Tibial artery (tissue), 4 donors: ENCODE measurements around the gene CASP14.
"Not testable (repeated sequence)": the region's sequence is repeated elsewhere in the genome, so short reads cannot be mapped to it uniquely, and the experiment has no call there.

Experiments
- DNase-seq, 2 donors: peaks; one replicate each; pipeline ENCODE4 v3.0.0-alpha.2; 2019
- H3K27ac ChIP-seq, 2 donors: fragments of 200-600 bp; sonication (generic) in 1 of 2; 1 replicate in 1 of 2; 2 replicates in 1 of 2; pipeline ENCODE4 v1.5.1; 2018 to 2019; ENCODE audit warnings: mild to moderate bottlenecking in 1 of 2
- H3K27me3 ChIP-seq, 2 donors: fragments of 200-600 bp; sonication (generic) in 1 of 2; one replicate each; pipeline versions ENCODE4 v1.5.1 to v1.6.0; 2016 to 2019
- H3K36me3 ChIP-seq, 3 donors: fragments of 200-600 bp; sonication (generic) in 2 of 3; one replicate each; pipeline ENCODE4 v1.5.1; 2016 to 2019; ENCODE audit warnings: mild to moderate bottlenecking in 2 of 3
- H3K4me1 ChIP-seq, 4 donors: fragments of 200-600 bp; sonication (generic) in 2 of 4; 1 replicate in 3 of 4; 2 replicates in 1 of 4; pipeline ENCODE4 v1.5.1; 2016 to 2019
- H3K4me3 ChIP-seq, 2 donors: fragments of 200-600 bp; sonication (generic) in 1 of 2; 1 replicate in 1 of 2; 2 replicates in 1 of 2; pipeline ENCODE4 v1.5.1; 2018 to 2019; ENCODE audit warnings: mild to moderate bottlenecking in 2 of 2
- H3K9me3 ChIP-seq, 3 donors: fragments of 200-600 bp; sonication (generic) in 1 of 3; one replicate each; pipeline ENCODE4 v1.5.1; 2016 to 2019
- CTCF ChIP-seq, 2 experiments: fragments of 200-600 bp in 1 of 2; fragments of 450-650 bp in 1 of 2; IDR thresholded peaks; one replicate each; pipeline ENCODE4 v1.5.1; 2017 to 2019; ENCODE audit warnings: antibody characterized with exemption in 2 of 2, mild to moderate bottlenecking in 1 of 2, moderate library complexity in 1 of 2
- intact Hi-C: fragments of 100-400 bp; cut with DNase I; formaldehyde crosslinking; loops from one replicate; pipeline ENCODE4 v1.15.0; 2023; ENCODE audit warnings: low total_unique reads

Gene CASP14

GRCh38 chr19:15048885-15049541, at the start of gene CASP14:
TSS of gene CASP14 (plus strand) at chr19:15049480. CDS start at chr19:15052252, 2,772 bp downstream.
- no peak for DNase-seq
- intact Hi-C loops = no loop called here
- Histone ChIP-seq H3K27ac (no peak within 1 kb of the TSS), H3K36me3 (no peaks in the 10 kb centered on the region), H3K4me3 (no peak within 1 kb of the TSS), H3K9me3 (no peaks in the 10 kb centered on the region), H3K27me3 (peaks cover 0 to 11% of the 10 kb centered on the region in 2 donors), H3K4me1 (no peaks in the 10 kb centered on the region)
- no peak for TF ChIP-seq CTCF (IDR thresholded peaks at IDR 0.05)

- Histone ChIP-seq H3K27ac (no peak overlapping the region), H3K4me3 (no peak overlapping the region), H3K36me3 (no peaks in the 10 kb centered on the region), H3K4me1 (peaks cover 0 to 7% (median 2%) of the 10 kb centered on the region in 4 donors), H3K9me3 (no peaks in the 10 kb centered on the region), H3K27me3 (peaks cover 0 to 38% of the 10 kb centered on the region in 2 donors)
- intact Hi-C loops = no loop called here
- DNase-seq = no peak
- no peak for TF ChIP-seq CTCF (IDR thresholded peaks at IDR 0.05)
These were observed 41.0 kb upstream of the CASP14 start for GRCh38 chr19:15008308-15008707.

- Histone ChIP-seq H3K36me3 (no peaks in the 10 kb centered on the region), H3K27ac (no peak overlapping the region), H3K4me3 (no peak overlapping the region), H3K4me1 (peaks cover 0 to 7% (median 2%) of the 10 kb centered on the region in 4 donors), H3K9me3 (no peaks in the 10 kb centered on the region), H3K27me3 (peaks cover 0 to 46% of the 10 kb centered on the region in 2 donors)
- intact Hi-C loops = no loop called here
- TF ChIP-seq CTCF (IDR thresholded peaks at IDR 0.05) = no peak
- DNase-seq = no peak
These were observed 38.6 kb upstream of the CASP14 start for GRCh38 chr19:15010501-15011300.

- Histone ChIP-seq H3K4me3 (no peak overlapping the region), H3K36me3 (no peaks in the 10 kb centered on the region), H3K9me3 (no peaks in the 10 kb centered on the region), H3K27me3 (peaks cover 0 to 41% of the 10 kb centered on the region in 2 donors), H3K4me1 (peaks cover 0 to 7% (median 2%) of the 10 kb centered on the region in 4 donors), H3K27ac (no peak overlapping the region)
- no peak for DNase-seq
- no peak for TF ChIP-seq CTCF (IDR thresholded peaks at IDR 0.05)
- intact Hi-C loops = no loop called here
These were observed 34.7 kb upstream of the CASP14 start for GRCh38 chr19:15014579-15014978.

- no peak for DNase-seq
- Histone ChIP-seq H3K27me3 (peaks cover 0 to 33% of the 10 kb centered on the region in 2 donors), H3K4me1 (peaks cover 0 to 1% (median 0%) of the 10 kb centered on the region in 4 donors), H3K4me3 (no peak overlapping the region), H3K36me3 (no peaks in the 10 kb centered on the region), H3K27ac (no peak overlapping the region), H3K9me3 (no peaks in the 10 kb centered on the region)
- TF ChIP-seq CTCF (IDR thresholded peaks at IDR 0.05) = no peak
- intact Hi-C loops = no loop called here
These were observed 33.2 kb upstream of the CASP14 start for GRCh38 chr19:15015946-15016542.

GRCh38 chr19:15018836-15019235, 30.4 kb upstream of the CASP14 start:
- H3K4me1 ChIP-seq, H3K4me3 ChIP-seq, H3K36me3 ChIP-seq, DNase-seq, intact Hi-C loops, H3K9me3 ChIP-seq, H3K27ac ChIP-seq: not testable (repeated sequence)
- peaks cover 0 to 33% of the 10 kb centered on the region in 2 donors for H3K27me3 ChIP-seq
